T-cell (primary cell): ENCODE measurements around the gene BAZ2B. TPM values are rescaled to one million over a fixed set of nuclear protein-coding genes. Genes with fewer than 3 reads are reported as not detected.

Experiments
- ATAC-seq, 4 experiments: fragments of 200-7000 bp in 3 of 4; fragments of 150-1000 bp in 1 of 4; cut with Tn5 transposase; replicated peaks in 1 of 4; 1 replicate in 3 of 4; 2 replicates in 1 of 4; pipeline ENCODE4 v1.10.0; 2021; ENCODE audit warnings: moderate library complexity in 3 of 4, mild to moderate bottlenecking in 2 of 4, moderate number of reproducible peaks in 1 of 4
- CTCF ChIA-PET, 2 donors: fragments of 300-600 bp; sonication (Branson Sonifier 250); formaldehyde crosslinking; loops; one replicate each; lab custom pipeline; 2022; ENCODE audit warnings: antibody characterized with exemption in 2 of 2; lab: Charles Lee
- POLR2A ChIA-PET, 2 donors: fragments of 300-600 bp; sonication (Branson Sonifier 250); formaldehyde crosslinking; loops; one replicate each; lab custom pipeline; 2022; ENCODE audit warnings: antibody characterized with exemption in 2 of 2; lab: Charles Lee
- DNase-seq, 35 experiments: peaks; one replicate each; pipeline versions ENCODE4 v3.0.0 to v3.0.0-alpha.2; 2013 to 2023
- H3K27ac ChIP-seq: one replicate; pipeline ENCODE4 v1.5.1; 2013; ENCODE audit warnings: low read length
- H3K27me3 ChIP-seq, 2 experiments: replicated peaks in 1 of 2; 1 replicate in 1 of 2; 2 replicates in 1 of 2; pipeline versions ENCODE4 v1.6.1 to v1.7.0; 2013; ENCODE audit warnings: low read length in 1 of 2, mixed read lengths in 1 of 2; ENCODE audit not compliant: control insufficient read depth in 2 of 2, insufficient read depth in 2 of 2; ENCODE audit errors: extremely low read depth in 1 of 2
- H3K36me3 ChIP-seq, 2 donors: 1 replicate in 1 of 2; 2 replicates in 1 of 2; pipeline versions ENCODE4 v1.6.1 to v1.7.0; 2013; ENCODE audit warnings: low read length in 1 of 2; ENCODE audit not compliant: control insufficient read depth in 2 of 2, insufficient read depth in 1 of 2; ENCODE audit errors: extremely low read depth in 1 of 2
- H3K4me1 ChIP-seq, 2 experiments: 1 replicate in 1 of 2; 2 replicates in 1 of 2; pipeline versions ENCODE4 v1.6.1 to v1.7.0; 2013; ENCODE audit warnings: low read length in 2 of 2, mixed read lengths in 1 of 2; ENCODE audit not compliant: insufficient read depth in 2 of 2, control insufficient read depth in 1 of 2; ENCODE audit errors: extremely low read depth in 1 of 2
- H3K4me3 ChIP-seq, 2 donors: 1 replicate in 1 of 2; 2 replicates in 1 of 2; pipeline versions ENCODE4 v1.5.1 to v1.7.0; 2013; ENCODE audit warnings: mild to moderate bottlenecking in 2 of 2, low read length in 1 of 2, moderate library complexity in 1 of 2; ENCODE audit not compliant: control insufficient read depth in 1 of 2; ENCODE audit errors: extremely low read depth in 1 of 2
- H3K9me3 ChIP-seq: 2 replicates; pipeline ENCODE4 v1.7.0; 2013
- H3K27ac Mint-ChIP-seq, 2 donors: one replicate each; pipeline ENCODE4 v1.8.0; 2020 to 2021; ENCODE audit warnings: mild to moderate bottlenecking in 2 of 2, mixed read lengths in 2 of 2
- H3K27me3 Mint-ChIP-seq, 2 donors: one replicate each; pipeline ENCODE4 v1.8.0; 2021 to 2022; ENCODE audit warnings: mixed read lengths in 2 of 2
- H3K36me3 Mint-ChIP-seq: one replicate; pipeline ENCODE4 v1.8.0; 2021; ENCODE audit warnings: mixed read lengths
- H3K4me1 Mint-ChIP-seq, 3 donors: one replicate each; pipeline ENCODE4 v1.8.0; 2020 to 2022; ENCODE audit warnings: mixed read lengths in 3 of 3, mild to moderate bottlenecking in 1 of 3
- H3K4me3 Mint-ChIP-seq, 3 donors: one replicate each; pipeline ENCODE4 v1.8.0; 2020 to 2022; ENCODE audit warnings: mild to moderate bottlenecking in 3 of 3, mixed read lengths in 3 of 3, moderate library complexity in 3 of 3
- H3K9me3 Mint-ChIP-seq, 3 donors: one replicate each; pipeline ENCODE4 v1.8.0; 2020 to 2022; ENCODE audit warnings: mixed read lengths in 3 of 3
- WGBS: methylation state at CpG from one replicate; pipeline ENCODE4 v1.1.5; 2013; ENCODE audit warnings: missing lambda C conversion rate; ENCODE audit not compliant: insufficient coverage; 5-methylcytosine and 5-hydroxymethylcytosine counted together
- total RNA-seq, 35 experiments: library from RNA in 6 of 35; stranded (reverse) in 6 of 35; fragments of 120-200 nt in 1 of 35; gene quantifications; one replicate each; pipeline versions ENCODE4 v1.2.1 to v1.2.4 and lab custom pipeline; 2013 to 2026

Gene BAZ2B
- total RNA-seq, 5 donors from 2014 or later (not counting 1 experiment from before 2014, with no cell fraction given) = 21.2 to 38.5 (median 27.2) TPM

DNA sequence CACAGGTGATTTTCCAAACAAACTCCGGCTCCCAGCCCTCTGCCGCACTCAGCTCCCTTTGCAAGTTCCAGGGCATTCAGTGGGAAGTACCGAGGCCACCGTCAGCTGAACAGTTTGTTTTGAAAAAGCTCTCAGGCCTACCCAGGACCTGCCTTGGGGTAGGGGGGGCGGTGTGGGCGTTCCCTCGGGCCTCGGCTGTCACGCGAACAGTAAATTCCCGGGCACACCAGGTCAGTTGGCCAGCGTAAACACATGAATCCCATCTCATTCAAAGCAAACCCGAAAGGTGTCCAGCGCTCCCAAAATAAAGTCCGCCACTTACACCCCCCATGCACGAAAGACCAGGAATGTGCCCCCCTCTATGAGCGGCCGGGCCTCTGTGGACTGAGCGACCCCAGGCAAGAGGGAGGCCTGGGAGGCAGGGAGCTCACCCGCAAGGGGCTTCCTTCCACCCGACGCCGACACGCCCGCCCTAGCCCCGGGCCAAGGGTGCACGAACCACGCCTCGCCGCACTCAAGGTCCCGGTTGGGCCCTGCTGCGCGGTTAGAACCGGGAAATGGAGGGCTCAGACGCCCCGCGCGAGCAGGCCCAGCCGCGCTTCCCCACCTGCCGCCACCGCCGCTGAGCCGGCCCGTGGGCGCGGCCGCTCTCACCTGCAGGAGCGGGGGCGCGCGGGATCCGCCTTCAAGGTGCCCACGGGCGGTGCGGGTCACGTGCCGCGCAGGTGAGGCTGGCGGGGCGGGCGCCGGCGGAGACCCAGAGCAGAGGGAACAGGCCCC, 330.2 kb downstream of the BAZ2B start, which contains the start of gene WDSUB1:
TSS of gene WDSUB1 (minus strand) at position 775 of the 780 bp plus-strand sequence. CDS start 3,634 bp downstream, outside the sequence.
- H3K27me3 ChIP-seq = no peaks in the 10 kb centered on the region
- Mint-ChIP-seq H3K36me3 (peaks cover 6% of the 10 kb centered on the region), H3K4me3 (peak within 1 kb of the TSS; percentile 77 to 91 (median 86)), H3K27ac (peak within 1 kb of the TSS; percentile 76 to 89), H3K4me1 (peaks cover 23 to 33% (median 25%) of the 10 kb centered on the region in 3 donors), H3K9me3 (no peaks in the 10 kb centered on the region), H3K27me3 (no peaks in the 10 kb centered on the region)
- H3K4me1 ChIP-seq = peaks cover 7 to 22% of the 10 kb centered on the region in 2 experiments
- CTCF ChIA-PET = no interaction called here
- H3K9me3 ChIP-seq = no peaks in the 10 kb centered on the region
- peak within 1 kb of the TSS; percentile 69 for H3K27ac ChIP-seq
- 7% methylated on average over 58 of the region's 64 CpGs for WGBS
- no peaks in the 10 kb centered on the region for H3K36me3 ChIP-seq
- POLR2A ChIA-PET = interaction anchor here in 1 of 2 donors (0.5 kb wide), 1 partner anchor 467 kb away, joined by 3 read pairs; no protein-coding TSS in a partner anchor
- DNase-seq (peak in 15 of 35 experiments; percentile 2 to 43 (median 11)), ATAC-seq (peak in 2 of 4 experiments; percentile 4 to 52)
- peak within 1 kb of the TSS; percentile 60 to 68 for H3K4me3 ChIP-seq

DNA sequence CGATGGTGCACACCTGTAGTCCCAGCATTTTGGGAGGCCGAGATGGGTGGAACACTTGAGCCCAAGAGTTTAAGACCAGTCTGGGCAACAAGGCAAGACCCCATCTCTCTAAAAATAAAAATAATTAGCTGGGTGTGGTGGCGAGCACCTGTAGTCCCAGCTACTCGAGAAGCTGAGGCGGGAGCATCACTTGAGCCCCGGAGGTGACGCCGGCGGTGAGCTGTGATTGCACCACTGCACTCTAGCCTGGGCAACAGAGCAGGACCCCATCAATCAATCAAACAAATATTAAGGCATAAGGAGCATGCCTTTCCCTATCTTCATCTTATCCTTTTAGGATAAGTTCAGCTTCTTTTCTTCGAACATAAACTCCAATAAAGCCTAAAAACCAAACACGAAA, 330.9 kb downstream of the BAZ2B start:
- ChIA-PET POLR2A (interaction anchor here (0.5 to 0.6 kb wide), 3 partner anchors 331 to 758 kb away, joined by 3 to 4 read pairs (median 3); no protein-coding TSS in a partner anchor), CTCF (no interaction called here)
- no peak for DNase-seq
- Mint-ChIP-seq H3K9me3 (no peaks in the 10 kb centered on the region), H3K4me3 (peak overlapping the region; percentile 75 to 78 (median 77)), H3K27ac (no peak overlapping the region), H3K36me3 (peaks cover 6% of the 10 kb centered on the region), H3K27me3 (no peaks in the 10 kb centered on the region), H3K4me1 (peaks cover 18 to 28% (median 19%) of the 10 kb centered on the region in 3 donors)
- H3K4me1 ChIP-seq = peaks cover 4 to 19% of the 10 kb centered on the region in 2 experiments
- no peaks in the 10 kb centered on the region for H3K27me3 ChIP-seq
- no peaks in the 10 kb centered on the region for H3K9me3 ChIP-seq
- no peak overlapping the region for H3K4me3 ChIP-seq
- peaks cover 0 to 4% of the 10 kb centered on the region in 2 donors for H3K36me3 ChIP-seq
- 98% methylated on average over 8 of the region's 11 CpGs for WGBS
- no peak for ATAC-seq
- no peak overlapping the region for H3K27ac ChIP-seq

DNA sequence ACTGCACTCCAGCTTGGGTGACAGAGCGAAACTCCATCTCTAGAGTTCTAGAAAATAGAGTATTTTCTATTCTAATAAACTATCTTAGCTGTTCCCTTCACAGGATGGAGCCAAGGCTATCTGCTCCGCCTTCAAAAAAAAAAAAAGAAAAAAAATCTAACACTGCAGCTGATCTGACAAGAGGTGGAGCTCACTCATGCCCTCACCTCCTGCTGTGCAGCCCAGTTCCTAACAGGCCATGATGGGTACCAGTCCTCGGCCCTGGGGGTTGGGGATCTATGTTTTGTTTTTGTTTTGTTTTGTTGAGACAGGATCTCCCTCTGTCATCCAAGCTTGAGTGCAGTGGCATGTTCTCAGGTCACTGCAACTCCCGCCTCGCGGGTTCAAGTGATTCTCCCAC, 332.8 kb downstream of the BAZ2B start:
- Mint-ChIP-seq H3K9me3 (no peaks in the 10 kb centered on the region), H3K4me1 (peaks cover 12 to 23% (median 14%) of the 10 kb centered on the region in 3 donors), H3K4me3 (no peak overlapping the region), H3K36me3 (peaks cover 11% of the 10 kb centered on the region), H3K27me3 (no peaks in the 10 kb centered on the region), H3K27ac (no peak overlapping the region)
- Histone ChIP-seq H3K27ac (no peak overlapping the region), H3K4me3 (no peak overlapping the region), H3K27me3 (no peaks in the 10 kb centered on the region), H3K36me3 (peaks cover 0 to 4% of the 10 kb centered on the region in 2 donors), H3K4me1 (peaks cover 0 to 15% of the 10 kb centered on the region in 2 experiments), H3K9me3 (no peaks in the 10 kb centered on the region)
- no CpG with 5 or more reads among the region's 6 CpGs for WGBS
- ChIA-PET CTCF (no interaction called here), POLR2A (interaction anchor here in 1 of 2 donors (0.6 kb wide), 1 partner anchor 1378 kb away, joined by 4 read pairs; no protein-coding TSS in a partner anchor)
- ATAC-seq (no peak), DNase-seq (no peak)

DNA sequence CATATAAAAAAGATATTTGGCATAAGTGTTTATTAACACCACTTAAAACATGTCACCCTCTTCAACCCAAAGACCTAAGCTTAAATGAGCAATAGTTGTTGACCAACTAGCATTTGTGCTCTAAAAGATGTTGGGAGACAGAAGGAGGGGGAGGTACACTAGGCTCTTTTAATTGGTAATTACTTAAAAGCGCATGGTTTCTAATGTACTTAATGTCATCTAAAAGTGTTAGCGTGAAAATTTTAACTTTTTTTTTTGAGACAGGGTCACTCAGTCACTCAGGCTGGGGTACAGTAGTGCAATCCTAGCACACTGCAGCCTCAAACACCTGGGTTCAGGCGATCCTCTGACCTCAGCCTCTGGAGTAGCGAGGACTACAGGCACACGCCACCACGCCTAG, 335.3 kb downstream of the BAZ2B start:
- ATAC-seq (no peak), DNase-seq (no peak)
- Histone ChIP-seq H3K9me3 (no peaks in the 10 kb centered on the region), H3K27ac (no peak overlapping the region), H3K36me3 (peaks cover 0 to 4% of the 10 kb centered on the region in 2 donors), H3K4me1 (peaks cover 0 to 7% of the 10 kb centered on the region in 2 experiments), H3K4me3 (no peak overlapping the region), H3K27me3 (no peaks in the 10 kb centered on the region)
- H3K27ac Mint-ChIP-seq = no peak overlapping the region
- POLR2A ChIA-PET = interaction anchor here in 1 of 2 donors (0.6 kb wide), 1 partner anchor 1895 kb away, joined by 3 read pairs; no protein-coding TSS in a partner anchor
- peaks cover 7 to 19% (median 9%) of the 10 kb centered on the region in 3 donors for H3K4me1 Mint-ChIP-seq
- no peak overlapping the region for H3K4me3 Mint-ChIP-seq
- no peaks in the 10 kb centered on the region for H3K9me3 Mint-ChIP-seq
- CTCF ChIA-PET = interaction anchor here in 1 of 2 donors (0.7 kb wide), 1 partner anchor 154 kb away, joined by 4 read pairs; no protein-coding TSS in a partner anchor
- 100% methylated on average over 3 of the region's 6 CpGs for WGBS
- H3K36me3 Mint-ChIP-seq = peaks cover 17% of the 10 kb centered on the region
- no peaks in the 10 kb centered on the region for H3K27me3 Mint-ChIP-seq

DNA sequence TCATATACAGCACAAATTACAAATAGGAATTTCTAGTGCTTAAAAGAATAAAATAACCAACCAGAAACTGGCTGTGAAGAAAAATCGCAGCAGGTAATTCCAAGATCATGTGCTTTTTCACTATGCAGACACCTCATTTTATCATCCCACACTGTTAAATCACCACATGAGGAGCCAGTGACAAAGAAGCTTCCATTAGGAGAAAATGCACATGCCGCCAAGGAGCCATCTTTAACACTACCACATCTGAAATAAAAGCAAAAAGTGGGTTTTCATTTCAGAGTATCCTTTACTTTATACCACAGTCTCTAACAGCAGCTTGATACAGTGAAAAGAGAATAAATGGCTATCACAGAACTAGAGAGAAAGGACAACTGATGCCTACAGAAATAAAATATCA, 336.6 kb downstream of the BAZ2B start:
- peaks cover 0 to 8% (median 6%) of the 10 kb centered on the region in 3 donors for H3K4me1 Mint-ChIP-seq
- POLR2A ChIA-PET = no interaction called here
- H3K27me3 Mint-ChIP-seq = no peaks in the 10 kb centered on the region
- Histone ChIP-seq H3K4me3 (no peak overlapping the region), H3K4me1 (no peaks in the 10 kb centered on the region), H3K27me3 (no peaks in the 10 kb centered on the region), H3K9me3 (no peaks in the 10 kb centered on the region), H3K36me3 (peaks cover 0 to 4% of the 10 kb centered on the region in 2 donors), H3K27ac (no peak overlapping the region)
- H3K4me3 Mint-ChIP-seq = no peak overlapping the region
- H3K27ac Mint-ChIP-seq = no peak overlapping the region
- CTCF ChIA-PET = no interaction called here
- WGBS = 100% methylated on average over 1 of the region's 2 CpGs
- no peak for DNase-seq
- no peak for ATAC-seq
- peaks cover 23% of the 10 kb centered on the region for H3K36me3 Mint-ChIP-seq
- H3K9me3 Mint-ChIP-seq = no peaks in the 10 kb centered on the region

DNA sequence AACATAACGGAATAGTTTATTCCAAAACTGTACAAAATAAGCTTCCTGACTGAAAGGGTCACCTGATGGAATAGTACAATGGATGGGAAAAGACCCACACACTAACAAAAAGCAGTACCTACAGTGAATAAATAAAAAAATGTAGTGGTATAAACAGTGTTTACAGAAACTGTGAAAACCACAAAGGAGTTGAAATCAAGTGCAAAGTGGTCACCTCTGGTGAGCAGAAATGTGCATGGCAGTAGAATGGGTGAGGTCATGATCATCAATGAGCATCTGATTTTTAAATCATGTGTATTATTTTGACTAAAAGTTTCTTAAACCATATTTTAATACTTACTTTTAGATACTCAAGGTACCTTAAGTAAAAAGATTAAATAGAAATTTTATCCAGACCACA, 341.2 kb downstream of the BAZ2B start:
- H3K9me3 Mint-ChIP-seq = no peaks in the 10 kb centered on the region
- POLR2A ChIA-PET = no interaction called here
- H3K27ac Mint-ChIP-seq = no peak overlapping the region
- H3K27me3 ChIP-seq = no peaks in the 10 kb centered on the region
- ATAC-seq (no peak), DNase-seq (no peak)
- H3K9me3 ChIP-seq = no peaks in the 10 kb centered on the region
- no peaks in the 10 kb centered on the region for H3K27me3 Mint-ChIP-seq
- peaks cover 51% of the 10 kb centered on the region for H3K36me3 Mint-ChIP-seq
- CTCF ChIA-PET = interaction anchor here in 1 of 2 donors (0.6 kb wide), 1 partner anchor 707 kb away, joined by 3 read pairs; no protein-coding TSS in a partner anchor
- H3K4me3 Mint-ChIP-seq = no peak overlapping the region
- no CpG with 5 or more reads among the region's 1 CpG for WGBS
- H3K4me1 Mint-ChIP-seq = peaks cover 0 to 9% (median 3%) of the 10 kb centered on the region in 3 donors
- H3K4me1 ChIP-seq = no peaks in the 10 kb centered on the region
- no peak overlapping the region for H3K4me3 ChIP-seq
- peaks cover 0 to 14% of the 10 kb centered on the region in 2 donors for H3K36me3 ChIP-seq
- H3K27ac ChIP-seq = no peak overlapping the region
